Measurements from ENCODE around the gene ARHGAP6.

GRCh38 chrX:11401966-11402365, 263.8 kb downstream of the ARHGAP6 start:
- TF ChIP-seq CTCF (conservative IDR thresholded peaks at IDR 0.05 in 1 of 2, IDR thresholded peaks at IDR 0.05 in 1 of 2; ENCODE audit: extremely low read depth in 1 of 2, insufficient read depth in 1 of 2, low read depth in 1 of 2, low read length in 2 of 2) (no peak), EZH2 (IDR thresholded peaks at IDR 0.05; ENCODE audit: borderline replicate concordance, low read length) (no peak)

All from mammary epithelial cell (primary cell).